Activated B cell treated with CpG ODN at 0.5 μM for 24 hours (primary cell): Measurements from ENCODE around the gene ANKMY1. TPM values are rescaled to one million over a fixed set of nuclear protein-coding genes. Genes with fewer than 3 reads are reported as not detected.

Experiments
- ATAC-seq: fragments of 200-7000 bp; cut with Tn5 transposase; one replicate; pipeline ENCODE4 v1.10.0; 2021; ENCODE audit warnings: low read depth, mild to moderate bottlenecking, moderate library complexity
- CTCF ChIA-PET: fragments of 350-600 bp; sonication (Branson Sonifier 250); formaldehyde crosslinking; loops from one replicate; lab custom pipeline; 2021; ENCODE audit warnings: antibody characterized with exemption; lab: Charles Lee
- POLR2A ChIA-PET: fragments of 350-600 bp; sonication (Branson Sonifier 250); formaldehyde crosslinking; loops from one replicate; lab custom pipeline; 2021; ENCODE audit warnings: antibody characterized with exemption; lab: Charles Lee
- DNase-seq: peaks from one replicate; pipeline ENCODE4 v3.0.0; 2022
- H3K27ac Mint-ChIP-seq: one replicate; pipeline ENCODE4 v1.8.0; 2020; ENCODE audit warnings: mixed read lengths
- H3K27me3 Mint-ChIP-seq: one replicate; pipeline ENCODE4 v1.8.0; 2021; ENCODE audit warnings: mixed read lengths
- H3K36me3 Mint-ChIP-seq: one replicate; pipeline ENCODE4 v1.8.0; 2021; ENCODE audit warnings: low read depth, mixed read lengths
- H3K4me1 Mint-ChIP-seq: one replicate; pipeline ENCODE4 v1.8.0; 2021; ENCODE audit warnings: mixed read lengths
- H3K4me3 Mint-ChIP-seq: one replicate; pipeline ENCODE4 v1.8.0; 2020; ENCODE audit warnings: mild to moderate bottlenecking, mixed read lengths
- H3K9me3 Mint-ChIP-seq: one replicate; pipeline ENCODE4 v1.8.0; 2020; ENCODE audit warnings: mixed read lengths
- CTCF ChIP-seq: fragments of 200-600 bp; IDR thresholded peaks from one replicate; pipeline ENCODE4 v1.8.0; 2022; ENCODE audit warnings: antibody characterized with exemption, mild to moderate bottlenecking
- intact Hi-C: fragments of 100-400 bp; cut with micrococcal nuclease; formaldehyde crosslinking; loops from one replicate; pipeline ENCODE4 v1.15.1; 2024
- total RNA-seq: library from RNA; stranded (reverse); gene quantifications from 2 replicates; pipeline ENCODE4 v1.2.3, GENCODE V29; 2022

Gene ANKMY1
- total RNA-seq, 1 donor from 2014 or later = 40.4 TPM

GRCh38 chr2:240448387-240449274, 109.2 kb downstream of the ANKMY1 start:
- DNase-seq (no peak), ATAC-seq (no peak)
- intact Hi-C loops = no loop called here
- Mint-ChIP-seq H3K27ac (no peak overlapping the region), H3K27me3 (peaks cover 37% of the 10 kb centered on the region), H3K4me3 (no peak overlapping the region), H3K36me3 (no peaks in the 10 kb centered on the region), H3K4me1 (peaks cover 10% of the 10 kb centered on the region), H3K9me3 (no peaks in the 10 kb centered on the region)
- no peak for TF ChIP-seq CTCF
- POLR2A ChIA-PET = no interaction called here
- CTCF ChIA-PET = no interaction called here

- H3K36me3 Mint-ChIP-seq = no peaks in the 10 kb centered on the region
- ChIA-PET POLR2A (no interaction called here), CTCF (no interaction called here)
- ATAC-seq = no peak
- intact Hi-C loops = no loop called here
- H3K27me3 Mint-ChIP-seq = peaks cover 37% of the 10 kb centered on the region
- no peak for TF ChIP-seq CTCF
- H3K4me1 Mint-ChIP-seq = peaks cover 10% of the 10 kb centered on the region
- no peak overlapping the region for H3K4me3 Mint-ChIP-seq
- no peak for DNase-seq
- no peaks in the 10 kb centered on the region for H3K9me3 Mint-ChIP-seq
- no peak overlapping the region for H3K27ac Mint-ChIP-seq
Measured at GRCh38 chr2:240447934-240448333, 109.9 kb downstream of the ANKMY1 start.

GRCh38 chr2:240447331-240447730, 110.5 kb downstream of the ANKMY1 start:
- no peaks in the 10 kb centered on the region for H3K9me3 Mint-ChIP-seq
- no peak overlapping the region for H3K4me3 Mint-ChIP-seq
- H3K4me1 Mint-ChIP-seq = peaks cover 10% of the 10 kb centered on the region
- ChIA-PET POLR2A (no interaction called here), CTCF (no interaction called here)
- H3K27me3 Mint-ChIP-seq = peaks cover 37% of the 10 kb centered on the region
- intact Hi-C loops = no loop called here
- H3K27ac Mint-ChIP-seq = no peak overlapping the region
- DNase-seq = no peak
- H3K36me3 Mint-ChIP-seq = no peaks in the 10 kb centered on the region
- ATAC-seq = no peak
- no peak for TF ChIP-seq CTCF

- H3K36me3 Mint-ChIP-seq = no peaks in the 10 kb centered on the region
- ChIA-PET CTCF (no interaction called here), POLR2A (no interaction called here)
- intact Hi-C loops = no loop called here
- no peak for TF ChIP-seq CTCF
- no peaks in the 10 kb centered on the region for H3K9me3 Mint-ChIP-seq
- no peak overlapping the region for H3K27ac Mint-ChIP-seq
- H3K4me3 Mint-ChIP-seq = no peak overlapping the region
- H3K4me1 Mint-ChIP-seq = peaks cover 5% of the 10 kb centered on the region
- peaks cover 32% of the 10 kb centered on the region for H3K27me3 Mint-ChIP-seq
- DNase-seq (no peak), ATAC-seq (no peak)
Measured at GRCh38 chr2:240446664-240447175, 111.1 kb downstream of the ANKMY1 start.

- CTCF ChIA-PET = no interaction called here
- no peaks in the 10 kb centered on the region for H3K9me3 Mint-ChIP-seq
- POLR2A ChIA-PET = no interaction called here
- no peak overlapping the region for H3K27ac Mint-ChIP-seq
- ATAC-seq = no peak
- no peak overlapping the region for H3K4me3 Mint-ChIP-seq
- DNase-seq = no peak
- H3K4me1 Mint-ChIP-seq = peaks cover 5% of the 10 kb centered on the region
- no peaks in the 10 kb centered on the region for H3K36me3 Mint-ChIP-seq
- peaks cover 27% of the 10 kb centered on the region for H3K27me3 Mint-ChIP-seq
- intact Hi-C loops = no loop called here
- TF ChIP-seq CTCF = no peak
Measured at GRCh38 chr2:240445961-240446663, 111.7 kb downstream of the ANKMY1 start.
